H1 (cell line): ENCODE results near the gene RPL28.

Source experiments
- ATF3 ChIP-seq: IDR thresholded peaks from 2 replicates; pipeline ENCODE4 v1.6.1; 2011; ENCODE audit warnings: low read depth, mild to moderate bottlenecking, low read length; ENCODE audit not compliant: insufficient read depth
- BCL11A ChIP-seq, 2 experiments: IDR thresholded peaks; one replicate each; pipeline ENCODE4 v1.6.1; 2011; ENCODE audit warnings: low read depth in 2 of 2, low read length in 2 of 2, mild to moderate bottlenecking in 2 of 2
- CTCF ChIP-seq, 3 experiments: IDR thresholded peaks; 1 replicate in 2 of 3; 2 replicates in 1 of 3; pipeline versions ENCODE4 v1.5.1 to v1.6.1; 2011; ENCODE audit warnings: low read length in 3 of 3, mild to moderate bottlenecking in 3 of 3, inconsistent platforms in 2 of 3, low read depth in 1 of 3, moderate library complexity in 1 of 3; ENCODE audit not compliant: insufficient read depth in 1 of 3; ENCODE audit errors: control extremely low read depth in 1 of 3
- GABPA ChIP-seq: IDR thresholded peaks from 2 replicates; pipeline ENCODE4 v1.6.1; 2011; ENCODE audit warnings: mild to moderate bottlenecking, low read length, moderate library complexity, borderline replicate concordance; ENCODE audit not compliant: insufficient read depth
- RBBP5 ChIP-seq: IDR thresholded peaks from 2 replicates; pipeline ENCODE4 v1.7.1; 2012; ENCODE audit warnings: low read depth, mild to moderate bottlenecking, inconsistent platforms, low read length, moderate library complexity, borderline replicate concordance
- SP4 ChIP-seq: IDR thresholded peaks from 2 replicates; pipeline ENCODE4 v1.6.1; 2012; ENCODE audit warnings: low read length, inconsistent platforms
- SUZ12 ChIP-seq: fragments of 200-600 bp; sonication (generic); IDR thresholded peaks from 2 replicates; pipeline ENCODE4 v1.6.1; 2012; ENCODE audit warnings: mild to moderate bottlenecking, inconsistent platforms, low read length, moderate library complexity, mixed read lengths
- TAF1 ChIP-seq: IDR thresholded peaks from 2 replicates; pipeline ENCODE4 v1.6.1; 2011; ENCODE audit warnings: mild to moderate bottlenecking, low read depth, low read length

GRCh38 chr19:55352549-55353145 is 33.1 kb upstream of the RPL28 start:
- TF ChIP-seq TAF1 = no peak
- TF ChIP-seq CTCF (IDR thresholded peaks at IDR 0.05; ENCODE audit: control extremely low read depth in 1 of 3, insufficient read depth in 1 of 3, low read depth in 1 of 3, low read length in 3 of 3) = no peak
- TF ChIP-seq RBBP5 = no peak
- no peak for TF ChIP-seq BCL11A (IDR thresholded peaks at IDR 0.05; ENCODE audit: low read depth in 2 of 2, low read length in 2 of 2)
- TF ChIP-seq SP4 = no peak
- no peak for TF ChIP-seq GABPA
- no peak for TF ChIP-seq ATF3
- TF ChIP-seq SUZ12 = no peak
